ENCODE data around the gene EDDM3A. TPM values are rescaled to one million over a fixed set of nuclear protein-coding genes. Genes with fewer than 3 reads are reported as not detected.

EDDM3A gene
- polyA plus RNA-seq, 2 of the 4 experiments (the other 2 are of a cell fraction) = not detected

DNA sequence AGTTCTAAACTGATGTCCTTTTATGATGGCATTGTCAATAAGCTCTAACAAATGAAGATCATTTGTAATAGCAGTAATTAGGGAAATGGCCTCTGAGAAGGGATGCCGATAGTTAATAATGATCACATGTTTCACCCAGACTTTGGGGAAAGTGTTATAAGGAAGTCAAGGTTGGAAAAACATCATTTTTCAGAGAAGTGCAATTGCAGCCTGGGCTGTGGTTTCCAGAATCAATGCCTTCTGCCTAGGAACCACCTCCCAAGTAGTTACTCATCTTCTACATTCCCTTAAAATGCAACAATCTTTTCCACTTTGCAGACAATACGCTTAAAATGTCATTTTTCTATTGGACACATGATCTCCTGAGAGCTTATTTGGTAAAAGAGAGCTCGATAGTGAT lies 879 bp downstream of the EDDM3A start:
- Histone ChIP-seq H3K9me3 (peaks cover 5% of the 10 kb centered on the region), H3K27ac (no peak overlapping the region), H3K4me1 (no peaks in the 10 kb centered on the region), H3K4me3 (no peak overlapping the region), H3K4me2 (no peak overlapping the region)
- ChIA-PET POLR2A (no interaction called here), CTCF (interaction anchor here (1.1 to 2.2 kb wide), 2 partner anchors 10 to 12 kb away, joined by 3 to 4 read pairs; no protein-coding TSS in a partner anchor)
- ATAC-seq (no peak), FAIRE-seq (no peak), DNase-seq (ENCODE audit: low read depth in 1 of 2, low spot score in 1 of 2) (no peak)
- WGBS (ENCODE audit: missing lambda C conversion rate) = 25% methylated on average over 3 of the region's 3 CpGs
- no peak for TF ChIP-seq MAZ (IDR thresholded peaks at IDR 0.05; ENCODE audit: borderline replicate concordance, low read depth, low read length)
- no peak for TF ChIP-seq KDM5A (IDR thresholded peaks at IDR 0.05)
- TF ChIP-seq HDAC2 (IDR thresholded peaks at IDR 0.05) = no peak
- TF ChIP-seq CBX2 (IDR thresholded peaks at IDR 0.05; ENCODE audit: borderline replicate concordance, low read depth) = no peak
- TF ChIP-seq CHD4 (IDR thresholded peaks at IDR 0.05; ENCODE audit: borderline replicate concordance) = no peak
- TF ChIP-seq GATA3 (IDR thresholded peaks at IDR 0.05; ENCODE audit: borderline replicate concordance) = no peak
- no peak for TF ChIP-seq ZC3H11A (IDR thresholded peaks at IDR 0.05)
- no peak for TF ChIP-seq POLR2A (IDR thresholded peaks at IDR 0.05; ENCODE audit: low read length)
- TF ChIP-seq PHF8 (IDR thresholded peaks at IDR 0.05; ENCODE audit: borderline replicate concordance, low read depth) = no peak
- TF ChIP-seq, protein P1, sequence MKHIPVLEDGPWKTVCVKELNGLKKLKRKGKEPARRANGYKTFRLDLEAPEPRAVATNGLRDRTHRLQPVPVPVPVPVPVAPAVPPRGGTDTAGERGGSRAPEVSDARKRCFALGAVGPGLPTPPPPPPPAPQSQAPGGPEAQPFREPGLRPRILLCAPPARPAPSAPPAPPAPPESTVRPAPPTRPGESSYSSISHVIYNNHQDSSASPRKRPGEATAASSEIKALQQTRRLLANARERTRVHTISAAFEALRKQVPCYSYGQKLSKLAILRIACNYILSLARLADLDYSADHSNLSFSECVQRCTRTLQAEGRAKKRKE (CRISPR knock-in tag; IDR thresholded peaks at IDR 0.05; ENCODE audit: low read depth) = no peak
- TF ChIP-seq CBX8 (IDR thresholded peaks at IDR 0.05) = no peak
- no peak for TF ChIP-seq RFX5 (IDR thresholded peaks at IDR 0.05)
- no peak for TF ChIP-seq TP53 (CRISPR knock-in tag; IDR thresholded peaks at IDR 0.05)
- no peak for TF ChIP-seq HEYL (CRISPR knock-in tag; IDR thresholded peaks at IDR 0.05)

DNA sequence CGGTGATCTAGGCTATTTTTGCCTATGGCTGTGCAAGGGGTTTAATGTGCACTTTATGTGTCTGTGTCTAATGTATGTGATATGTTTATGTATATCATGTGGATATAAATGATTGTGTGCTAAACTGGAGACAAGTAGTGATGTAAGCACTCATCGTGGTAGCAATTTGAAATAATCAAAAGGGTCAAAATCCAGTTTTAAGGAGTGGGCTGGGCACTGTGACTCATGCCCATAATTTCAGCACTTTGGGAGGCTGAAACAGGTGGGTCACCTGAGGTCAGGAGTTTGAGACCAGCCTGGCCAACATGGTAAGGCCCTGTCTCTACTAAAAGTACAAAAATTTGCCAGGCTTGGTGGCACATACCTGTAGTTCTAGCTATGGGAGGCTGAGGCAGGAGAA lies 2.8 kb downstream of the EDDM3A start:
- POLR2A ChIA-PET = no interaction called here
- Histone ChIP-seq H3K4me1 (no peaks in the 10 kb centered on the region), H3K9me3 (peaks cover 21% of the 10 kb centered on the region), H3K27ac (no peak overlapping the region), H3K4me2 (no peak overlapping the region), H3K4me3 (no peak overlapping the region)
- CTCF ChIA-PET = interaction anchor here (0.7 kb wide), 1 partner anchor 443 kb away, joined by 3 read pairs; the partner anchor contains the start of gene TTC5
- no peak for FAIRE-seq
- 70% methylated on average over 2 of the region's 2 CpGs for WGBS (ENCODE audit: missing lambda C conversion rate)
- no peak for ATAC-seq
- no peak for TF ChIP-seq KDM1A (IDR thresholded peaks at IDR 0.05; ENCODE audit: low read depth)
- TF ChIP-seq, protein P2, sequence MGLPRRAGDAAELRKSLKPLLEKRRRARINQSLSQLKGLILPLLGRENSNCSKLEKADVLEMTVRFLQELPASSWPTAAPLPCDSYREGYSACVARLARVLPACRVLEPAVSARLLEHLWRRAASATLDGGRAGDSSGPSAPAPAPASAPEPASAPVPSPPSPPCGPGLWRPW (IDR thresholded peaks at IDR 0.05) = no peak
- no peak for TF ChIP-seq CHD2 (IDR thresholded peaks at IDR 0.05; ENCODE audit: low read length, partially characterized antibody)
- TF ChIP-seq, protein P3, sequence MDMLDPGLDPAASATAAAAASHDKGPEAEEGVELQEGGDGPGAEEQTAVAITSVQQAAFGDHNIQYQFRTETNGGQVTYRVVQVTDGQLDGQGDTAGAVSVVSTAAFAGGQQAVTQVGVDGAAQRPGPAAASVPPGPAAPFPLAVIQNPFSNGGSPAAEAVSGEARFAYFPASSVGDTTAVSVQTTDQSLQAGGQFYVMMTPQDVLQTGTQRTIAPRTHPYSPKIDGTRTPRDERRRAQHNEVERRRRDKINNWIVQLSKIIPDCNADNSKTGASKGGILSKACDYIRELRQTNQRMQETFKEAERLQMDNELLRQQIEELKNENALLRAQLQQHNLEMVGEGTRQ (IDR thresholded peaks at IDR 0.05) = no peak
- no peak for TF ChIP-seq NR3C1 (IDR thresholded peaks at IDR 0.05)
- no peak for DNase-seq (ENCODE audit: low read depth in 1 of 2, low spot score in 1 of 2)

DNA sequence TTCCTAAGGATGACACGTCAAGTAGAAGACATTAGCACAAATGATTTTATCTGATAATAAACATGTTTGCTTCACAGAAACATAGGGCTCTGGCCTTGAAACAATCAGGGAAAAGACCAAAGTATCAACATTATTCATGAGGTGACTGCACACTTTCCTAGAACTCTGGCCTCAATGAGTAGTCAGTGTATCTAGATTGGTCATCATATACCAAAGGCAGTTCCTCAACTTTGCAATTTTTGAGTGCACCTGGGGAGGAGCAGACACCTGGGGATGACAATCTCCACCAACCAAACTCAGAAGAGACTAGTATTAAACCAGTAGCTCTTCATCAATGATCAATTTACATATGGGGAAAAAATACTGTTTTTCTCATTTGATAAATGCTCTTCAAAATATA lies 4.5 kb downstream of the EDDM3A start:
- CTCF ChIA-PET = interaction anchor here (1.0 kb wide), 1 partner anchor 70 kb away, joined by 4 read pairs; no protein-coding TSS in a partner anchor
- H3K4me3 ChIP-seq = no peak overlapping the region
- H3K4me1 ChIP-seq = no peaks in the 10 kb centered on the region
- no peak for FAIRE-seq
- no peak overlapping the region for H3K4me2 ChIP-seq
- no peak for DNase-seq (ENCODE audit: low read depth in 1 of 2, low spot score in 1 of 2)
- ATAC-seq = no peak
- 14% methylated on average over 1 of the region's 1 CpG for WGBS (ENCODE audit: missing lambda C conversion rate)
- POLR2A ChIA-PET = no interaction called here
- H3K9me3 ChIP-seq = peaks cover 21% of the 10 kb centered on the region
- TF ChIP-seq, protein P4, sequence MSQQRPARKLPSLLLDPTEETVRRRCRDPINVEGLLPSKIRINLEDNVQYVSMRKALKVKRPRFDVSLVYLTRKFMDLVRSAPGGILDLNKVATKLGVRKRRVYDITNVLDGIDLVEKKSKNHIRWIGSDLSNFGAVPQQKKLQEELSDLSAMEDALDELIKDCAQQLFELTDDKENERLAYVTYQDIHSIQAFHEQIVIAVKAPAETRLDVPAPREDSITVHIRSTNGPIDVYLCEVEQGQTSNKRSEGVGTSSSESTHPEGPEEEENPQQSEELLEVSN (IDR thresholded peaks at IDR 0.05; ENCODE audit: borderline replicate concordance, low read depth) = no peak
- TF ChIP-seq MYC (IDR thresholded peaks at IDR 0.05; ENCODE audit: borderline replicate concordance, low read length) (no peak), FOSB (CRISPR knock-in tag; IDR thresholded peaks at IDR 0.05) (no peak), PHF8 (IDR thresholded peaks at IDR 0.05; ENCODE audit: borderline replicate concordance, low read depth) (no peak), KDM5A (IDR thresholded peaks at IDR 0.05) (no peak), KDM1A (IDR thresholded peaks at IDR 0.05; ENCODE audit: low read depth) (no peak)
- TF ChIP-seq, protein P5, sequence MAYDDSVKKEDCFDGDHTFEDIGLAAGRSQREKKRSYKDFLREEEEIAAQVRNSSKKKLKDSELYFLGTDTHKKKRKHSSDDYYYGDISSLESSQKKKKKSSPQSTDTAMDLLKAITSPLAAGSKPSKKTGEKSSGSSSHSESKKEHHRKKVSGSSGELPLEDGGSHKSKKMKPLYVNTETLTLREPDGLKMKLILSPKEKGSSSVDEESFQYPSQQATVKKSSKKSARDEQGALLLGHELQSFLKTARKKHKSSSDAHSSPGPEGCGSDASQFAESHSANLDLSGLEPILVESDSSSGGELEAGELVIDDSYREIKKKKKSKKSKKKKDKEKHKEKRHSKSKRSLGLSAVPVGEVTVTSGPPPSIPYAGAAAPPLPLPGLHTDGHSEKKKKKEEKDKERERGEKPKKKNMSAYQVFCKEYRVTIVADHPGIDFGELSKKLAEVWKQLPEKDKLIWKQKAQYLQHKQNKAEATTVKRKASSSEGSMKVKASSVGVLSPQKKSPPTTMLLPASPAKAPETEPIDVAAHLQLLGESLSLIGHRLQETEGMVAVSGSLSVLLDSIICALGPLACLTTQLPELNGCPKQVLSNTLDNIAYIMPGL (CRISPR knock-in tag; IDR thresholded peaks at IDR 0.05; ENCODE audit: borderline replicate concordance) = no peak
- no peak overlapping the region for H3K27ac ChIP-seq

Measured in A549 (cell line).